ENCODE data around the gene KDM6A.
"Not testable (repeated sequence)": the region's sequence is repeated elsewhere in the genome, so short reads cannot be mapped to it uniquely, and the experiment has no call there.

KDM6A gene

DNA sequence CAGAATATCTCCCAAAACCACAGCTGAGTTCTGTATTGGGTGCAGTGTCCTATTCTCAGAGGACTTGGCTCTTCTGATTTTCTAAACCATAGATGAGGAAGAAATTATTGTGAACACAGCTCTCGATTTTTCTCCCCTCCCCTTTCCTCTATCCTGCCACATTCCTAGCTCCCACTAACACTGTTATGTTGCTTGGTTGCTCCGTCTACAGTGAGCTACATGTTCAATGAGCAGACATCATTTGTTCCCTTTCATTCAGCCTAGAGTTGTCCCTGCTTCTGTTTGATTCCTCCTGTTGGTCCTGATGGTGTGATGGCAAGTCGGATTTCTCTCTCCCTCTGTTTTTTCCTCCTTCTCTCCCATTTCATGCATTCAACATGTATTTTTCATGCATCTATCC is 261.8 kb downstream of the KDM6A start:
- no peak for TF ChIP-seq CTCF (IDR thresholded peaks at IDR 0.05; ENCODE audit: low read depth, low read length, missing control alignments)

GRCh38 chrX:45135391-45136075 is 262.5 kb downstream of the KDM6A start:
- not testable (repeated sequence) for DNase-seq (ENCODE audit: low read depth); H3K4me3 ChIP-seq (ENCODE audit: low read depth, low read length)

More for the DNA sequence above, 261.8 kb downstream of the KDM6A start:
- no peak for DNase-seq (ENCODE audit: low read depth)
- no peak overlapping the region for H3K4me3 ChIP-seq (ENCODE audit: low read depth, low read length)

GRCh38 chrX:45137531-45137930 is 264.5 kb downstream of the KDM6A start:
- no peak for TF ChIP-seq CTCF (IDR thresholded peaks at IDR 0.05; ENCODE audit: low read depth, low read length, missing control alignments)
- H3K4me3 ChIP-seq (ENCODE audit: low read depth, low read length), result no peak overlapping the region
- no peak for DNase-seq (ENCODE audit: low read depth)

GRCh38 chrX:45138525-45138924 is 265.5 kb downstream of the KDM6A start:
- TF ChIP-seq CTCF (IDR thresholded peaks at IDR 0.05; ENCODE audit: low read depth, low read length, missing control alignments), result no peak
- H3K4me3 ChIP-seq (ENCODE audit: low read depth, low read length), result no peak overlapping the region
- DNase-seq (ENCODE audit: low read depth), result no peak

GRCh38 chrX:45140812-45141211 is 267.8 kb downstream of the KDM6A start:
- no peak overlapping the region for H3K4me3 ChIP-seq (ENCODE audit: low read depth, low read length)
- DNase-seq (ENCODE audit: low read depth), result no peak
- no peak for TF ChIP-seq CTCF (IDR thresholded peaks at IDR 0.05; ENCODE audit: low read depth, low read length, missing control alignments)

GRCh38 chrX:45142185-45142584 is 269.2 kb downstream of the KDM6A start:
- no peak for TF ChIP-seq CTCF (IDR thresholded peaks at IDR 0.05; ENCODE audit: low read depth, low read length, missing control alignments)
- no peak overlapping the region for H3K4me3 ChIP-seq (ENCODE audit: low read depth, low read length)
- DNase-seq (ENCODE audit: low read depth), result no peak

- DNase-seq (ENCODE audit: low read depth), result no peak
- no peak overlapping the region for H3K4me3 ChIP-seq (ENCODE audit: low read depth, low read length)
- no peak for TF ChIP-seq CTCF (IDR thresholded peaks at IDR 0.05; ENCODE audit: low read depth, low read length, missing control alignments)
Observed at GRCh38 chrX:45143455-45143854, 270.5 kb downstream of the KDM6A start.

All from GM12864 (cell line).